Measurements from ENCODE around the gene TP53TG5.
A peak's percentile ranks its signal among the peaks of the same experiment; 100 is the strongest.

The TP53TG5 gene

GRCh38 chr20:45344168-45344860 lies 33.8 kb downstream of the TP53TG5 start:
- DNase-seq: no peak

- no peak for DNase-seq
Observed at GRCh38 chr20:45343532-45344167, 34.5 kb downstream of the TP53TG5 start.

DNA sequence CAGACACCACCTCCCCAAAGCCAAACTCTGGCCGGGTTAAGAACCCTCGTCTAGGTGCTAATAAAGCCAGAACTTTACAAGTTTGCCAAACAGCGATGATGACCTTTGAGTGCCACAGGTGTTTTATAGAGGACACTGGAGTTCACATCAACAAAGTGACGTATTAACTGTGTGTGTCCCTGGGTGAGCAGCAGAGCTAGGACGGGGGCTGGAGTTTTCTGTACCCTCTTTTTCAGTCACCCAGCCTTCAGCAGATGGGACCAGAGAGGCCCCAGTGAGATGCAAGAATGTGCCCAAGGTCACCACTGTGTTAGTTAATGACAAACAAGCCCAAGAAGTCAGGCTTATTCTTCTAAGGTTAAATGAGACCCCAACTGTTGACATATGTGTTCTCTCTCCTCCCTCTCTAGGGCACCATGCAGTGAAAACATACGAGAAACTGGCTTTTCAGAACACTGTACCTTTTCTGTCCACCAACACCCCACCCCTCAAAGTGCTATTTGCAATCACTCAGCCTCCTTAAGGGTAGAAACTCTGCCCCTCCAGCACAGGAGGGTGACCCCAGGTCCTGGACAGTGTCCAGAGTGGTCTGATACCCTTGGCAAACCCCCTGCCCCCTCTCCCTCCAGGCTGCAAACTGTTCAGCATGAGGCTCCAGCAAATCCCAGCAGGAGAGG lies 35.1 kb downstream of the TP53TG5 start:
- DNase-seq: no peak

- DNase-seq: no peak
Observed at GRCh38 chr20:45341939-45342854, 35.9 kb downstream of the TP53TG5 start.

DNA sequence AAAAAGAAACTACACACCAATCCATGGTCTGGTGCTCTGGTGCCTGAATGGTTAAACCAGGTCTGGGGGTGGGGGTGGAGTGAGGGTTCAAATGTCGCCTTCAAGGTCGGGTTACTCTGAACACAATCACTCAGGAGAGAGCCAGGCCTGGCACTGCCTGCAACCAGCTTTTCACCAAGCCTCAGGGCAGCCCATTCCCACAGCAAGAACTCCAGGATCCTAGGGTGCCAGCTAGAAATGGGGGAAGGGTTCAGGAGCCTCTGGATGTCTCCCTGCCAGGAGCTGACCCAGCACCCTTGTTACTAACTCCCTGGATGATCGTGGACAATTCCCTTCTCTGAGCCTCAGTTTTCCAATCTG lies 36.6 kb downstream of the TP53TG5 start:
- DNase-seq: no peak

DNA sequence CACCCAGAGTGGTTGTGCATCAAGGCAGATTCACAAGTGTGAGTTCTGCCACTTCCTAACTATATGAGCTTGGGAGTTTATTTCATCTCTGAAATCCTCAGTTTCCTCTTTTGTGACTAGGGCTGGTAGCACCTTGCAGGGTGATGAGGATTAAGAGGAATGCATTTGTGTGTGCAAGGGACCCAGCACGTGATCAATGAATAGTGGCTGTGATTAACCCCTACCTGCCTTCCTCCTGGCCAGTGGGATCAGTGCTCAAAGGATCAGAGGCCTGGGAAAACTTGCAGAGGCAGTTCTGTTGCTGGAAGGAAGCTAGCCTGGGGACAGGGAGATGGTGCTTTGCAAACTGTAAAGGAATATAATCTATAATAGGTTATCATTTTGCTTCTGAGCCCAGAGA lies 37.2 kb downstream of the TP53TG5 start:
- DNase-seq: no peak

GRCh38 chr20:45340236-45340847 lies 37.8 kb downstream of the TP53TG5 start:
- DNase-seq: no peak

GRCh38 chr20:45339799-45340198 lies 38.3 kb downstream of the TP53TG5 start:
- no peak for DNase-seq

DNA sequence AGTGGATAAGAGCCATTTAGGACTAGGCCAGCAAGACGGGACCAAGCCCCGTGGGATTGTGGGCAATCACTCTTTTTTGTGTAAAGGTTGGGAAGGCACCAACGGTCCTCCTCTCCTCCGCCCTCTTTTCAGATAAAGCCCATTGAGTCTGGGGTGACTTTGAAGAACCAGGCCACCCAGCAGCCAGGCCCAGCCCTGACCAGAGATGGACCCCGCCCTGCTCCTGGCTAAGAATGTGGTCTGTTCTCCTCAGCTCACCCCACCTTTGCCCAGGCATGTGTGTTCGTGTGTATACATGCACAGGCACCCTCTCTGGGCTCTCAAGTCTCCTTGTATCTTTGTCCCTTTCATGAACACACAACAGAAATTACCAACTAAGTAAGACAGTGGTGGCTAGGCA lies 39.0 kb downstream of the TP53TG5 start:
- DNase-seq: no peak

DNA sequence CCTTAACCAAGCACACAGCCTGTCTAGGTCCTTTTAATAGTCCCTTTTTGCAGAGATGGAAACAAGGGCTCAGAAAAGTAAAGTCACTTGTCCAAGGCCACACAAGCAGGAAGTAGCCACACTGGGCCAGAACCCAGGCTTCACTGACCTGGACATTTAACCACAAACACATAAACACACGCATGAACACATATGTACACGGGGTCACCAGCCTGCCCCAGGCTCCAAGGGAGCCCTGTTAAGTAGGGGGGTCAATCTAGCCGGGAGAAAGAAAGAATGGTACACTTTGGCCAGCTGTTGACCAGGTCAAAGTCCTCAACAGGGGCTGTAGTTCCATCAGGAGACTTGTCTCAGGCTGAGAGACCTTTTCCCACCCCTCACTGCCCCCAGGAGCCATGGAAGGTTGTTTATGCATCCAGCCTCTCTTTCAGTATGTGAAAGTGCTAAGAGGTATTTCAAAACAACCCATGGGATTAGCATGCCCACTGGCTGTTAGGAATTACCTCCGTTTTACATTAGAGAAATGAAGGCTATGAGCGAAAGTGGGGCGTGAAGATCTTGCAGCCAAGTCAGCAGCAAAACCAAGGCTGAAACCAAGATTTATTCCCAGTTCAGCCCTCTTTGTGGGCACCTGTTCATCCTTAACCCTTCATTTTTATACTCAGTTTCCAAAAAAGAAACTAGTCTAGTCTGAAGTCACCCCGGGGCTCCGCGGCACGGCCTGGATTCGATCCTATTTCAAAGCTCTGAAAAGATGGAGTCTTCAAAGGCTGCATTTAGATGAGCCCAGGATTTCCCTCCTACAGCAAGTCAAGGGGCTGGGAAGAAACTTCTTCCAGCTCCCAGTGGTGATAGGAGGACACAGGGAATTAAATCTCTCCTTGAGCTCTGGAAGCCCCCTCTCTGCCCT lies 39.7 kb downstream of the TP53TG5 start:
- no peak for DNase-seq

- DNase-seq: no peak
Observed at GRCh38 chr20:45337367-45338120, 40.6 kb downstream of the TP53TG5 start.

DNA sequence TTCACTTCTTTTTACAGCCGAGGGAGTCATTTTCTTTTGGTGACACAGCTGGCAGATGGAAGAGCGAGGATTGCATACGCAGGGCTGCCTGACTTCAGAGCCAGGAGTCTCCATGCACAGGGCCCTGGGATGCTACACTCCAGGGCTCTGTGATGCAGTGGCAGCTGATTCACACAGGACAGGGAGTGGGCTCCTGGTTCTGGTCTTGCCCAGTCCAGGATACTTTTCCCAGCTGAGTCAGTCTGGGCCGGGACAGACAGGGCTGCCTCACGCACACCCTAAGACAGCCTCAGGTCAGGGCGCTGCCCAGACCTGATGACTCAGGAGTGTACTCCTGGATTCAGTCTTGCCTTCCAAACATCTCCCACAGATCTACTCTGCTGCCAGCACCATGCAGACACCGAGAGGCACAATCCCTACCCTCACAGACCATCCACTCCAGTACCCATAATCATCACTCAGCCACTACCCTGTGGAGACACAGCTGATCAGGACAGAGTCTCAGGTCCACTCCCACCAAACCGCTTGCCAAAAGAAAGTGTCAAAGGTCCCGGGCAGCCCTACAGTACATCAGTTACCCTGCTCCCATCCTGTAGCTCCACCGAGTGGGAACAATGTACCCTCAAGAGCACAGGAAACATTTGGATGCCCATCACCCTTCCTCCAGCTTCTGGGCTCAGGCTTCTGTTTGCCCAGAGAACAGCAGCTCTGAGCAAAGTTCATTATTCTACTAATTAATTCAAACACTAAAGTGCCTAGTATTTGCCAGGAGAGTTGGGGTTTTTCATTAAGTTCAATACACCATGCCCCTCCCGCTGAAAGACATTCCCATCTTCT lies 41.4 kb downstream of the TP53TG5 start:
- no peak for DNase-seq

DNA sequence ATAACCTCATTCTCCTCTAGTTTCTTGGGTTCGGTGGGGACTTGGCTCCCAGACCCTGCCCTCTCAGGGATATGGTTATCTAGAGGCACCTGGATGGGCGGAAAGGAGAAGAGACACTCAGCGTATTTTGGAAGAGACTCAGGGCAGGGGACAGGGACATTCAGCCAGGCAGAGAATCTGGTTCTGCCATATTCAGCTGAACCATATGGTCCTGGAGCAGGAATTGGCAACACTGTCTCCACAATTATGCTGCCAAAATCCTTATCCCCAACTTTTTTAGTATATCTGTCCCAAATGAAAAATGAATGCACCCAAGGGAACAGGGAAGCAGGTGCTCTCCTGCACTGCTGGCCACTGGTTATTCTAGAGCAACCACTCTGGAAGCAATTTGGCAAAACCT lies 47.6 kb downstream of the TP53TG5 start:
- DNase-seq: no peak

DNA sequence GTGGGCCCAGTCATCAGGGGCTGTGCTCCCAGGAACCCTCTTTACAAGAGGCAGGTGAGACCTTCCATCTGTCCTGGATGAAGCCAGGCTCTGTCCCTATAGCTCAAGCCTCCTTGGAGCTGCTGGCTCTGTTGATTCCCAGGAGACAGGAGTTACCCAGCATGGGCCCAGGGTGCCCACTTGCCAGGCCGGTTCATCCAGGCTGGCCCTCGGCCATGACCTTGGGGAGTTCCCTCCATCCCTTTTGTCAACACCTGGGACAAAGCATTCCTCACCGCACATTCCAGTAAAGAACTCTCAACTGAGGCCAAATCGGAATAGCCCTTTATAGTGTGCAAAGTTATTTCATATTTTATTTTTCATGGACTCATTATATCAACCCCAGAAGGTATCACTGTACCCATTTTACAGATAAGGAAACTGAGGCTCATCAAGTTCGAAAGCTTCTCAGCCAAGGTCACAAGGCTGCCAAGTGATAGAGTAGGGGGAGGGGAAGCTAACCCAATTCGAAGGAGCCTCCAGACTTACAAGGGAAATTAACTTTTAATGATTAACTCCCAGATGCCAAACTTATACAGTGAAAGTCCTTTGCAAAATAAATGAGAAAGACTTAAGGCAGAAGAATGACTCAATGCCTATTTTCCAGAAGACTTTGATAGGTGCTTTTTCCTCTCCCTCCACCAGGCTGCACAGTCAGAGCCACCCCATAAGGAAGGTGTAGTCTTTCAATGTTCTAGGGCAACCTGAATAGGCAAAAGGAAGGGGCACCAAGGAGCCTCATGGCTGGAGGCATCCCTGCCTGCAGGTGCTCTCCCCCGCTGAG lies 48.4 kb downstream of the TP53TG5 start:
- DNase-seq: no peak

- no peak for DNase-seq
Observed at GRCh38 chr20:45328451-45328850, 49.7 kb downstream of the TP53TG5 start.

- no peak for DNase-seq
Observed at GRCh38 chr20:45325371-45325770, 52.8 kb downstream of the TP53TG5 start.

DNA sequence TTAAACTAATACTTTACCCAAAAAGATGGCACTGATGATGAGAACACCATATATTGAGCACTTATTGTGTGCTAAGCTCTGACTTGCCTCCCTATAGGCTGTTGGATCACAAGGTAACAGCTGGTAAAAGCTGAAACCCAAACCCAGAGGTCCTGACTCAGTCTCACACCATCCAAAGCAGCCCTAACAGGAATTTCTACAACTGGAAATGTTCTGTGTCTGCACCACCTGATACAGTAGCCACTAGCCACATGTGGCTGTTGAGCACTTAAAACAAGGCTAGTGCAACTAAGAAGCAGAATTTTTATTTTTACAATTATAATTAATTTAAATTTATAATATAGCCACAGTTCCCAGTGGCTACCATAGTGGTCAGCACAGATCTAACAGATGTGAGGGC lies 54.4 kb downstream of the TP53TG5 start:
- no peak for DNase-seq

DNA sequence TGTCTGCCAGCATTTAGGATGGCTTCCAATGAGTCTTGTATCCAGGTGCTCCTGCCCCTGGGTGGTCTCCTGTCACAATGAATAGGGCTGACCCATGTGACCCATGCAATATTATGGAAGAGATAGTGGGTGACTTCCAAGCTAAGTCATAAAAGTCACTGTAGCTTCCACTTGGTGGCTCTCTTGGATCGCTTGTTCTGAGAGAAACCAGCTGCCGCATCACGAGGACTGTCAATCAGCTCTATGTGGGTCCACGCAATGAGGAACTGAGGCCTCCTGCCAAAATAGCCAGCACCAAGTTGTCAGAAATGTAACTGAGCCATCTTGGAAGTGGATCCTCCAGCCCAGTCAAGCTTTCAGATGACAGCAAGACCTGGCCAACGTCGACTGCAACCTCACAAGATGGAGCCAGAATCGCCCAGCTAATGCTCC lies 55.2 kb downstream of the TP53TG5 start:
- DNase-seq: peak; percentile 57
